Esophagus (tissue), 2 donors: ENCODE measurements around the gene ZBTB48. TPM values are rescaled to one million over a fixed set of nuclear protein-coding genes. Genes with fewer than 3 reads are reported as not detected.
A peak's percentile ranks its signal among the peaks of the same experiment; 100 is the strongest.

Experiments
- H3K27ac ChIP-seq, 2 donors: one replicate each; pipeline ENCODE4 v1.5.1; 2013; ENCODE audit warnings: low read depth in 2 of 2, mild to moderate bottlenecking in 2 of 2, inconsistent platforms in 1 of 2, low read length in 1 of 2, moderate library complexity in 1 of 2
- H3K27me3 ChIP-seq, 2 donors: one replicate each; pipeline ENCODE4 v1.6.1; 2013; ENCODE audit warnings: low read length in 2 of 2, control low read depth in 1 of 2, mild to moderate bottlenecking in 1 of 2; ENCODE audit not compliant: insufficient read depth in 2 of 2, control insufficient read depth in 1 of 2
- H3K36me3 ChIP-seq, 2 donors: one replicate each; pipeline ENCODE4 v1.6.1; 2013; ENCODE audit warnings: low read length in 1 of 2; ENCODE audit not compliant: control insufficient read depth in 2 of 2, insufficient read depth in 2 of 2
- H3K4me1 ChIP-seq, 2 donors: one replicate each; pipeline ENCODE4 v1.6.1; 2013; ENCODE audit warnings: low read length in 1 of 2; ENCODE audit not compliant: control insufficient read depth in 2 of 2, insufficient read depth in 2 of 2
- H3K4me3 ChIP-seq, 2 donors: one replicate each; pipeline ENCODE4 v1.5.1; 2013; ENCODE audit warnings: low read length in 2 of 2, mild to moderate bottlenecking in 2 of 2, low read depth in 1 of 2, moderate library complexity in 1 of 2
- H3K9me3 ChIP-seq, 2 donors: one replicate each; pipeline ENCODE4 v1.6.1; 2013; ENCODE audit warnings: mild to moderate bottlenecking in 2 of 2, low read depth in 1 of 2, low read length in 1 of 2, moderate library complexity in 1 of 2; ENCODE audit not compliant: control insufficient read depth in 2 of 2, insufficient read depth in 1 of 2
- WGBS, 2 donors: extraction: QIAGEN DNeasy Blood & Tissue Kit; methylation state at CpG; one replicate each; pipeline ENCODE4 v1.1.7; 2013; 5-methylcytosine and 5-hydroxymethylcytosine counted together
- polyA plus RNA-seq, 2 donors: library from polyadenylated mRNA; stranded (reverse); fragments of 200-250 nt; gene quantifications; one replicate each; pipeline ENCODE4 v1.2.3, GENCODE V29; 2013
- donor health status: healthy with polysubstance abuse.
- donor health status: Bipolar disorder and iron deficiency.

The ZBTB48 gene
- polyA plus RNA-seq: 10 to 100 TPM; 16.2 to 42.7 TPM

DNA sequence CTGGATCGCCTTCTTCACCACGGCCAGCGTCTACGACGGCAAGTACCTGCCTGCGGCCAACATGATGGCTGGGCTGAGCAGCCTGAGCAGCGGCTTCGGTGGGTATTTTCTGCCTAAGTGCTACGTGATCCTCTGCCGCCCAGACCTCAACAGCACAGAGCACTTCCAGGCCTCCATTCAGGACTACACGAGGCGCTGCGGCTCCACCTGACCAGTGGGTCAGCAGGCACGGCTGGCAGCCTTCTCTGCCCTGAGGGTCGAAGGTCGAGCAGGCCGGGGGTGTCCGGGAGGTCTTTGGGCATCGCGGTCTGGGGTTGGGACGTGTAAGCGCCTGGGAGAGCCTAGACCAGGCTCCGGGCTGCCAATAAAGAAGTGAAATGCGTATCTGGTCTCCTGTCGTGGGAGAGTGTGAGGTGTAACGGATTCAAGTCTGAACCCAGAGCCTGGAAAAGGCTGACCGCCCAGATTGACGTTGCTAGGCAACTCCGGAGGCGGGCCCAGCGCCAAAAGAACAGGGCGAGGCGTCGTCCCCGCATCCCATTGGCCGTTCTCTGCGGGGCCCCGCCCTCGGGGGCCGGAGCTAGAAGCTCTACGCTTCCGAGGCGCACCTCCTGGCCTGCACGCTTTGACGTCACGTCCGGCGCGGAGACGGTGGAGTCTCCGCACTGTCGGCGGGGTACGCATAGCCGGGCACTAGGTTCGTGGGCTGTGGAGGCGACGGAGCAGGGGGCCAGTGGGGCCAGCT is at the start of gene ZBTB48:
Gene ZBTB48 (plus strand): TSS at position 621 of the 745 bp plus-strand sequence. CDS start 616 bp downstream, outside the sequence.
- no peaks in the 10 kb centered on the region for H3K9me3 ChIP-seq
- peak within 1 kb of the TSS; percentile 69 to 89 for H3K4me3 ChIP-seq
- WGBS, 2 donors: 11% methylated on average over 58 of the region's 58 CpGs
- H3K27ac ChIP-seq: peak within 1 kb of the TSS; percentile 91 to 96
- H3K4me1 ChIP-seq: peaks cover 5 to 12% of the 10 kb centered on the region in 2 donors
- H3K36me3 ChIP-seq: no peaks in the 10 kb centered on the region
- no peaks in the 10 kb centered on the region for H3K27me3 ChIP-seq

DNA sequence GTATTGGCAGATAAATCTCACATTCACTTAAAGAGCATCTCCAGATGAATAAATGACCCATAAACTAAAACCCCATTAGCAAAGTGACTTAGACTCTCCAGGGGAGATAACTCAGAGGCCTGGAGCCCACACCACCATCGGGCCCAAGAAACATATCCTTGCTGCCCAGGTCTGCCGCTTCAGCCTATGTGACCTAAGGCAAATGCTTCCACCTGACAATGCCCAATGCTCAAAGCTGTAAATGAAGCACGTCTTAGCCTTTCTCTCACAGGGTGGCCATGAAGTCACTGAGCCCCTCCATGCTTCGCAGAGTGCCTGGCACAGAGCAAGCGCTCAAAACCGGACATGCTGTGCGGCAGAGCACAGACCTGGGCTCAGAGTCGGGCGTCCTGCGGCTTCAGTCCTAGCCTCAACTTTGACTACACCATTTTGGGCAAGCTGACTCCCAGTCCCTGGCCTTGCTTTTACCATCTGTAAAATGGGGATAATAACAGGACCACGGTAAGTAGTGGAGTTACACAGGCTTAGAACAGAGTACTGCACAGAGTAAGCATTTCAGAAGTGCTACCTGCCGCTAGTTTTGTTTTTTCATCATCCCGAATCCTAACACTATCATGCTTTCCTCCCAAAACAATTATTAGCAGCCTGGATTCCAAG is 49.2 kb upstream of the ZBTB48 start:
- H3K4me3 ChIP-seq: no peak overlapping the region
- no peaks in the 10 kb centered on the region for H3K27me3 ChIP-seq
- H3K27ac ChIP-seq: no peak overlapping the region
- WGBS, 2 donors: 97 to 98% methylated on average over 13 of the region's 13 CpGs
- H3K36me3 ChIP-seq: peaks cover 31 to 51% of the 10 kb centered on the region in 2 donors
- no peaks in the 10 kb centered on the region for H3K4me1 ChIP-seq
- no peaks in the 10 kb centered on the region for H3K9me3 ChIP-seq

DNA sequence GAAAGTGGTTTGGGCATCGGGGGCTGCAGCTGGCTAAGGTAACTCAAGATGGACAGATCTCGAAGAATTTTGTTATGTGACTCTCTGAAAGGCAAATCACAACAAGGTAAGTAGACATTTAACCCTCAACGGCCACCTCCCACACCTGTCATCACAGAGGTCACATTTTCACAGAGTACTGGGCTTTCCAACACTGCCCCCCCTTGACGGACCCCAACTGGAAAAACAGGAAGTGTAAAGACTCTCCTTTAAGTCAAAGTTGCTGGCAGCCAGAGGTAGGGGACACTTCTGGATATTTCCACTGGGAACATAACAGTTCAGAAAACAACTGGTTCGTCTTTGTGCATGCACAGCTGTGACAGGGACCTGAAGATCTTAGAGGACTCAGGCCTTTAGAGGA is 47.8 kb upstream of the ZBTB48 start:
- Histone ChIP-seq H3K27ac (no peak overlapping the region), H3K36me3 (peaks cover 21 to 43% of the 10 kb centered on the region in 2 donors), H3K27me3 (no peaks in the 10 kb centered on the region), H3K4me3 (no peak overlapping the region), H3K4me1 (no peaks in the 10 kb centered on the region), H3K9me3 (no peaks in the 10 kb centered on the region)
- WGBS, 2 donors: 87% methylated on average over 5 of the region's 5 CpGs

DNA sequence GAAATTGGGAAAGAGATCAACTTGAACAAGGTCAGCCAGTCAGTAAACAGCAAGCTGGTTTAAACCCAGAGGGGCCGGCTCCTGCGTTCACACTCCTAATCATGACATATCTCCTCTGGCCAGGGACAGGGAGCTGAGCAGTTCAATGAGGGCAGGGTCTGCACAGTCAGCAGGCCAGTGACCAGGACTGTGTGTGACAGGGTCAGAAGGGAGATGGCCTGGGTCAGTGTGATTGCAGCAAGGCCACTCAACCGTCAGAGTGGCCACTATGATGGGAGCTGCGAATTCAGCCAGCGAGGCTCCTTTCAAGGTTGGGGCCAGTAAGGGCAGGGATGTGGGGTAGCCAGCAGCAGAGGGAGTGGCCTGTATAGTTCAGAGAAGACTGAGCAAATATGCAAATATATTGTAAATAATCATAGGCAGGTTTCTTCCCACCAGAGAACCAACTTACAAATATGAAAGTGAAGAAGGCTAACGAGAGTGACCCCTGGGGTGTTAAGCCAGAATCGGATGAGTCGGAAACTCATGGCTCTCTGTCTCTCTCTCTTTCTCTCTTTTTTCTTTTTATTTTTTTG is 45.5 kb upstream of the ZBTB48 start:
- H3K36me3 ChIP-seq: peaks cover 9 to 32% of the 10 kb centered on the region in 2 donors

DNA sequence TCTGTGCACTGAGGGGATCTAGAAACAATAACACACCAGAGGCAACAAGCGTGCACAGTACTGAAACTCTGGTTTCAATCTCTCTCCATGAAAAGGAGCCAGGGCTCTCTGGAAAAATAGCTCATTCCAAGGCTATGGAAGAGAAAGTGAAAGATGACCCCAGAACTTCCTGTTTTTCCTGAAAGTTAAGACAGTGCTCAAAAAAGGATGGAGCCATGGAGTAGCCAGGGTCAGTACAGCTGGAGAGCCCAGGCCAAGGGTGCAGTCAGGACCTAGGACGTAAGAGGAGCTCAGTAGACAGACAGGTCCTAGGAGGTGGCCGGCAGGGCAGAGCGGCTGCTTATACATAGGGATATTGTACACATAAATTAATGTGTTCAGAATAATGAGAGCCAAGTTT is 44.6 kb upstream of the ZBTB48 start:
- H3K4me1 ChIP-seq: no peaks in the 10 kb centered on the region
- 92 to 96% methylated on average over 4 of the region's 4 CpGs for WGBS, 2 donors
- H3K27me3 ChIP-seq: no peaks in the 10 kb centered on the region
- H3K9me3 ChIP-seq: no peaks in the 10 kb centered on the region
- no peak overlapping the region for H3K27ac ChIP-seq
- no peak overlapping the region for H3K4me3 ChIP-seq
- peaks cover 9 to 32% of the 10 kb centered on the region in 2 donors for H3K36me3 ChIP-seq

More for the DNA sequence above, 45.5 kb upstream of the ZBTB48 start:
- 95% methylated on average over 8 of the region's 8 CpGs for WGBS, 2 donors
- Histone ChIP-seq H3K27ac (no peak overlapping the region), H3K27me3 (no peaks in the 10 kb centered on the region), H3K4me1 (no peaks in the 10 kb centered on the region), H3K4me3 (no peak overlapping the region), H3K9me3 (no peaks in the 10 kb centered on the region)

DNA sequence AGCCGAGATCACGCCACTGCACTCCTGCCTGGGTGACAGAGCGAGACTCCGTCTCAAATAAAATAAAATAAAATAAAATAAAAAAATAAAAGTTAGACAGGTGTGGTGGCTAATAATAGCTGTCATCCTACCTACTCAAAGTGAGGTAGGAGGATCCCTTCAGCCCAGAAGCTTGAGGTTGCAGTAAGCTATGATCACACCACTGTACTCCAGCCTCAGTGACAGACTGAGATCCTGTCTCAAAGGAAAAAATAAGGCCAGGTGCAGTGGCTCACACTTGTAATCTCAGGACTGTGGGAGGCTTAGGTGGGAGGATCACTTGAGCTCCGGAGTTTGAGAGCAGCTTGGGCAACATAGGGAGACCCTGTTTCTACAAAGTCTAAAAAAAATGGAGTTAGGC is 43.5 kb upstream of the ZBTB48 start:
- H3K9me3 ChIP-seq: no peaks in the 10 kb centered on the region
- H3K36me3 ChIP-seq: peaks cover 6 to 28% of the 10 kb centered on the region in 2 donors
- 85 to 89% methylated on average over 5 of the region's 5 CpGs for WGBS, 2 donors

DNA sequence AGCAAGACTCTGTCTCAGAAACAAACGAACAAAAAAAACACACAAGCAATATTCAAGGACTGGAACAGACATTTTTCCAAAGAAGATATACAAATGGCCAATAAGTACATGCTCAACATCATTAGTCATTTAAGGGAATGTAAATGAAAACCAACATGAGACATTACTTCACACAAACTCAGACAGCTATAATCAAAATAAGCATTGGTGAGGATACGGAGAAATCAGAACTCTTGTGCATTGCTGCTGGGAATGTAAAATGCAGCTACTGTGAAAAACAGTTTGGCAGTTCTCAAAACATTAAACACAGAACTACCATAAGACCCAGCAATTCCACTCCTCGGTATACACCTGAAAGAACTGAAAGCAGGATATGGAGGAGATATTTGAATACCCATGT is 40.8 kb upstream of the ZBTB48 start:
- H3K4me3 ChIP-seq: no peak overlapping the region
- H3K27me3 ChIP-seq: no peaks in the 10 kb centered on the region
- no peaks in the 10 kb centered on the region for H3K9me3 ChIP-seq
- 46 to 54% methylated on average over 3 of the region's 3 CpGs for WGBS, 2 donors
- peaks cover 0 to 11% of the 10 kb centered on the region in 2 donors for H3K36me3 ChIP-seq
- H3K27ac ChIP-seq: no peak overlapping the region
- H3K4me1 ChIP-seq: no peaks in the 10 kb centered on the region

More for the DNA sequence above, 43.5 kb upstream of the ZBTB48 start:
- Histone ChIP-seq H3K4me1 (no peaks in the 10 kb centered on the region), H3K4me3 (no peak overlapping the region), H3K27me3 (no peaks in the 10 kb centered on the region), H3K27ac (no peak overlapping the region)

DNA sequence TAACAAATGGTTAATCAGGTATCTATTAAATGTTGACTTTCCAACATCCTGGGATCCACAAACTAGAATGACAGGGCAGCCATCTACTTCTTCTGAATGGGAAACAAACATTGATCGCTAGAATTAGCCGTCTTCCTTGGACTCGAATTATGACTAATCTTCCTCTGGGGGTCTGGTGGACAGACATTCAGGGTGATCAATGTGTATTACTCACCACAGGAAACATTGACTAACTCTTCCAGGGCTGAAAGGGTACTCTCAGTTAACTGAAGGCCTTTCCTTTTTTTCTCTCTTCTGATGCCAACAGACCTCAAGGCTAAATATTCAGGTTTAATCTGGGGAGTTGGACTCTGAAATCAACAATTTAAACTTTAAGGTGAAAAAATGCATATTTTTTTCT is 35.0 kb upstream of the ZBTB48 start:
- H3K27ac ChIP-seq: no peak overlapping the region
- no peaks in the 10 kb centered on the region for H3K27me3 ChIP-seq
- H3K4me3 ChIP-seq: no peak overlapping the region
- 45 to 60% methylated on average over 3 of the region's 3 CpGs for WGBS, 2 donors
- H3K9me3 ChIP-seq: no peaks in the 10 kb centered on the region
- peaks cover 3 to 13% of the 10 kb centered on the region in 2 donors for H3K36me3 ChIP-seq
- H3K4me1 ChIP-seq: no peaks in the 10 kb centered on the region

DNA sequence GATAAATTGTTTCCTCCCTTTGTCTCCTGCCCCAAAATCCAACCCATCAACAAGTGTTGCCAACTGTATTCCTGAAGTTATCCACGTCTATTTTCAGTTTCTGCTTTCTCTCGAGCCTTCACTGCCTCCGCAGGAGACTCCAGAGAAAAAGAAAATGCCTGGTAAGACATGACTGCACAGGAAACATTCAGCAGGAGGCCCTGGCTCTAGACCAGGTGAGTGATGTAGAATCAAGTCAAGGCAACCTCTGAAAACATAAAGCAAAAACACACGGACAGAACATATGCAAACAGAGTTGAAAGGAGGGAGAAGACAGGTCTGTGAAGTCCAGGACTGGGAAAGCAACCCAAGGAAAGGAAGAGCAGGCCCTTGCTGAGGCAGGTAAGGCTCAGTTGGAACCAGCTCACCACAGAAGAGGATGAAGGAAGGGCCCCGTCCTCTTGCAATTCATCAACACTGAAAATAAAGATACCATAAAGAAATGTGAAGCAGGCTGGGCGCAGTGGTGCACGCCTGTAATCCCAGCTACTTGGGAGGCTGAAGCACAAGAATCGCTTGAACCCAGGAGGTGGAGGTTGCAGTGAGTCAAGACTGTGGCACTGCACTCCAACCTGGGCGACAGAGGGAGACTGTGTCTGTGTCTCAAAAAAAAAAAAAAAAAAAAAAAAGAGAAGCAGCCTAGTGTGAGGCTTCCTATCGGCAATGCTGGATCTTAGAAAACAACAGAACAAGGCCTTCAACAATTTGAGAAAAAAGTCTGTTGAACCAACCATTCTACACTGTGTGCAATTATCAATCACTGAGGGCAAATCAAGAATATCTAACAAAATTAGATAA is 34.3 kb upstream of the ZBTB48 start:
- Histone ChIP-seq H3K9me3 (no peaks in the 10 kb centered on the region), H3K4me3 (no peak overlapping the region), H3K27me3 (no peaks in the 10 kb centered on the region), H3K36me3 (peaks cover 3 to 13% of the 10 kb centered on the region in 2 donors), H3K27ac (no peak overlapping the region), H3K4me1 (no peaks in the 10 kb centered on the region)
- WGBS, 2 donors: 40 to 44% methylated on average over 10 of the region's 10 CpGs
